Osteoblast (primary cell): ENCODE data around the gene KLK5. TPM values are rescaled to one million over a fixed set of nuclear protein-coding genes. Genes with fewer than 3 reads are reported as not detected.

Source experiments
- DNase-seq: peaks from one replicate; pipeline ENCODE4 v3.0.0; 2011; ENCODE audit warnings: low spot score, mixed read lengths; ENCODE audit not compliant: insufficient read length; ENCODE audit errors: missing footprints
- H2AFZ ChIP-seq: 2 replicates; pipeline ENCODE4 v1.6.0; 2011; ENCODE audit warnings: mild to moderate bottlenecking, low read length
- H3K27ac ChIP-seq: 2 replicates; pipeline ENCODE4 v1.5.1; 2011; ENCODE audit warnings: mild to moderate bottlenecking, low read depth, low read length, moderate library complexity
- H3K27me3 ChIP-seq: 2 replicates; pipeline ENCODE4 v1.6.0; 2012; ENCODE audit warnings: mild to moderate bottlenecking, control low read depth, inconsistent platforms, low read length, moderate library complexity; ENCODE audit not compliant: insufficient read depth
- H3K36me3 ChIP-seq: 2 replicates; pipeline ENCODE4 v1.5.1; 2011; ENCODE audit warnings: mild to moderate bottlenecking, low read length, control low read depth, moderate library complexity; ENCODE audit not compliant: insufficient read depth
- H3K4me1 ChIP-seq: 2 replicates; pipeline ENCODE4 v1.5.1; 2011; ENCODE audit warnings: mild to moderate bottlenecking, low read length, control low read depth, moderate library complexity; ENCODE audit not compliant: insufficient read depth
- H3K4me2 ChIP-seq: 2 replicates; pipeline ENCODE4 v1.6.0; 2011; ENCODE audit warnings: mild to moderate bottlenecking, low read length; ENCODE audit not compliant: insufficient read depth
- H3K4me3 ChIP-seq: fragments of 200-600 bp; sonication (generic); 3 replicates; pipeline ENCODE4 v1.5.1; 2012; ENCODE audit warnings: mild to moderate bottlenecking, low read length, inconsistent platforms; ENCODE audit not compliant: insufficient read depth
- H3K79me2 ChIP-seq: 2 replicates; pipeline ENCODE4 v1.6.0; 2012; ENCODE audit warnings: mild to moderate bottlenecking, low read length, control low read depth, inconsistent platforms; ENCODE audit not compliant: insufficient read depth
- H3K9me3 ChIP-seq: 2 replicates; pipeline ENCODE4 v1.5.1; 2011; ENCODE audit warnings: low read depth, low read length, control low read depth
- H4K20me1 ChIP-seq: 2 replicates; pipeline ENCODE4 v1.6.0; 2012; ENCODE audit warnings: mild to moderate bottlenecking, low read length, control low read depth; ENCODE audit not compliant: insufficient read depth
- CTCF ChIP-seq: IDR thresholded peaks from 2 replicates; pipeline ENCODE4 v1.5.1; 2011; ENCODE audit warnings: mild to moderate bottlenecking, low read depth, low read length, moderate library complexity; ENCODE audit errors: extremely low read depth
- total RNA-seq: library from RNA; depleted of rRNA; stranded (reverse); fragments of >200 nt; gene quantifications from 2 replicates; pipeline ENCODE4 v1.2.3, GENCODE V29; 2012

The KLK5 gene
- total RNA-seq, 1 donor: not detected

- Histone ChIP-seq H3K27ac (no peak overlapping the region), H3K9me3 (no peaks in the 10 kb centered on the region), H3K4me1 (no peaks in the 10 kb centered on the region), H2AFZ (no peak overlapping the region), H3K27me3 (peaks cover 43% of the 10 kb centered on the region), H3K4me3 (no peak overlapping the region), H3K79me2 (no peaks in the 10 kb centered on the region), H3K4me2 (no peak overlapping the region), H4K20me1 (no peaks in the 10 kb centered on the region), H3K36me3 (no peaks in the 10 kb centered on the region)
- DNase-seq: peak; percentile 66
- TF ChIP-seq CTCF: no peak
Measured at GRCh38 chr19:50910722-50911121, 42.1 kb downstream of the KLK5 start.

GRCh38 chr19:50909240-50910070 is 43.4 kb downstream of the KLK5 start:
- Histone ChIP-seq H3K27me3 (peaks cover 43% of the 10 kb centered on the region), H3K4me1 (no peaks in the 10 kb centered on the region), H3K79me2 (no peaks in the 10 kb centered on the region), H3K4me2 (no peak overlapping the region), H3K27ac (no peak overlapping the region), H3K4me3 (no peak overlapping the region), H2AFZ (no peak overlapping the region), H4K20me1 (no peaks in the 10 kb centered on the region), H3K36me3 (no peaks in the 10 kb centered on the region), H3K9me3 (no peaks in the 10 kb centered on the region)
- no peak for TF ChIP-seq CTCF
- peak; percentile 91 for DNase-seq

- Histone ChIP-seq H4K20me1 (no peaks in the 10 kb centered on the region), H3K4me1 (no peaks in the 10 kb centered on the region), H3K4me2 (no peak overlapping the region), H3K27ac (no peak overlapping the region), H3K27me3 (peaks cover 43% of the 10 kb centered on the region), H3K9me3 (no peaks in the 10 kb centered on the region), H2AFZ (no peak overlapping the region), H3K36me3 (no peaks in the 10 kb centered on the region), H3K79me2 (no peaks in the 10 kb centered on the region), H3K4me3 (no peak overlapping the region)
- no peak for TF ChIP-seq CTCF
- DNase-seq: no peak
Measured at GRCh38 chr19:50908336-50908735, 44.5 kb downstream of the KLK5 start.

- peak; percentile 48 for TF ChIP-seq CTCF
- Histone ChIP-seq H3K4me2 (no peak overlapping the region), H3K4me1 (no peaks in the 10 kb centered on the region), H3K36me3 (no peaks in the 10 kb centered on the region), H4K20me1 (no peaks in the 10 kb centered on the region), H2AFZ (no peak overlapping the region), H3K4me3 (no peak overlapping the region), H3K9me3 (no peaks in the 10 kb centered on the region), H3K79me2 (no peaks in the 10 kb centered on the region), H3K27ac (no peak overlapping the region), H3K27me3 (peaks cover 30% of the 10 kb centered on the region)
- peak; percentile 91 for DNase-seq
Measured at GRCh38 chr19:50906217-50906616, 46.6 kb downstream of the KLK5 start.
